ENCODE measurements around the gene STARD5. TPM values are rescaled to one million over a fixed set of nuclear protein-coding genes. Genes with fewer than 3 reads are reported as not detected.

STARD5 gene
- total RNA-seq, 4 donors from 2014 or later = 2.7 to 8.0 (median 5.0) TPM

DNA sequence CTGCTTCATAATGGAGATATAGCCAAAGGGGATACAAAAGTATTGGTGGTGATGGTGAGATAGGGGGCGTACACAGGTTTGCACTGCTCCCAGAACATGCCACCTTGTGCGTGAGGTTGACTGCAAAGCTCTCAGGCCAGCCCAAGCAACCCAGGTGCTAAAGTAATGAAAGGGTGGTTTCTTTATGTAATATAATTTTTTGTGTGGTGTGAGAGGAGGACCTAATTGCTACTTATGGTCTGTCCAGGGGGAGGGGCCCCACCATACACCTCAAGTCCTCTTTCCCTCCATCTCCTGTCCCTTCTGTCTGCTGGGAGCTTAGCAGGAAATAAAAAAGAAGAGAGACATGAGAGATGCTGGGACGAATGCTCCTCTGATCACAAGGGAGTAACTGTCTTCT, 53.8 kb downstream of the STARD5 start:
- TF ChIP-seq, protein P1, sequence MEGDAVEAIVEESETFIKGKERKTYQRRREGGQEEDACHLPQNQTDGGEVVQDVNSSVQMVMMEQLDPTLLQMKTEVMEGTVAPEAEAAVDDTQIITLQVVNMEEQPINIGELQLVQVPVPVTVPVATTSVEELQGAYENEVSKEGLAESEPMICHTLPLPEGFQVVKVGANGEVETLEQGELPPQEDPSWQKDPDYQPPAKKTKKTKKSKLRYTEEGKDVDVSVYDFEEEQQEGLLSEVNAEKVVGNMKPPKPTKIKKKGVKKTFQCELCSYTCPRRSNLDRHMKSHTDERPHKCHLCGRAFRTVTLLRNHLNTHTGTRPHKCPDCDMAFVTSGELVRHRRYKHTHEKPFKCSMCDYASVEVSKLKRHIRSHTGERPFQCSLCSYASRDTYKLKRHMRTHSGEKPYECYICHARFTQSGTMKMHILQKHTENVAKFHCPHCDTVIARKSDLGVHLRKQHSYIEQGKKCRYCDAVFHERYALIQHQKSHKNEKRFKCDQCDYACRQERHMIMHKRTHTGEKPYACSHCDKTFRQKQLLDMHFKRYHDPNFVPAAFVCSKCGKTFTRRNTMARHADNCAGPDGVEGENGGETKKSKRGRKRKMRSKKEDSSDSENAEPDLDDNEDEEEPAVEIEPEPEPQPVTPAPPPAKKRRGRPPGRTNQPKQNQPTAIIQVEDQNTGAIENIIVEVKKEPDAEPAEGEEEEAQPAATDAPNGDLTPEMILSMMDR (IDR thresholded peaks at IDR 0.05) = no peak
- ATAC-seq (ENCODE audit: low FRiP score) (no peak), DNase-seq (ENCODE audit: low spot score) (no peak)

DNA sequence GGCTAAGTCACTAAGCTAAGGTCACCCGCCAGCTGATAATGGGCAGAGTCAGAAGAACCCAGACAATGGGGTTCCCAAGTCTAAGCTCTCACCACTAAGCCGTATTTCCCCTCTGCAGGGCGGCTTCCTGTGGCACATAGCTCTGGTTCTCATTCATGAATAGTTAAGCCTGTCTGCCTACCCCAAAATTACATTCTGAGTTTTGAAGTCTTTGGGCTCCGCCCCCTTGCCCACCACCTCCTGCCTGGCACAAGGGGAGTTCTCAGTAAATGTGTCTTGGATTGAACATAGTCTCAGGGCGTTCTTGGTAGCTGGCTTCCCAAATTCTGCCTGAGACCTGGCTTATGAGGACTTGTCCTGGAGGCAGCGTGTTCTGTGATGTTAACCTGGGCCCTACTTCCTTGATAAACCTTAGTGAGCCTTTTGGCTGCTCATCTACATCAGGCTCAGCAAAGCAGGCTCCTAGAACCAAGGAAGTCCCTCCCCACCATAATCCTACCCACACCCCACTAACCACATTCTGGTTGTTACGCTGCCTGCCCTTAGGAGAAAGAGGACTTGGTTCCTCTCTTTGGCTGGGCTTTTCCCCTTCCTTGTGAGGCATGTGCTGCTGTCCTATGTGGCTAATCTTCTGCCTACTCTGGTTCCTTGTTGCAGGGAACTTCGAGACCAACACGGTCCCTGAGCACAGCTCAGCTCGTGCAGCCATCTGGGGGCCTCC, 54.9 kb downstream of the STARD5 start:
- ATAC-seq (ENCODE audit: low FRiP score) = no peak
- no peak for DNase-seq (ENCODE audit: low spot score)
- TF ChIP-seq, protein P1 (IDR thresholded peaks at IDR 0.05) = no peak

DNA sequence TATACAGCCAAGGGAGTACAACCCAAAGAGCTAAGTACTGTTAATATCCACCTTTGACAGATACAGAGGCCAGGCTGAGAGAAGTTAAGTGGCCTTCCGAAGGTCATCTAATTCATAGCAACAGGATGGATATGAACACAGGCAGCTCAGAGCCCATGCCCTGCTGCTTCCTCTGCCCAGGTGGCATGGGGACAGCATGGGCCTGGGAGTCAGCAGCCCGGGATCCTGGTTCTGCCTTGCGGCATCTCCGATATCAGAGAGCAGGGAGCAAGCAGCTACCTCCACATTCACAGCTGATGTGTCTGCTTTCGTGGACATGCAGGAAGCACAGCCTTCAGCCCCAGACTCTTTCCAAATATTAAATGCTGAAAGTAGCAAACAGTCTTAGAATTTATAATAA, 55.6 kb downstream of the STARD5 start:
- ATAC-seq (ENCODE audit: low FRiP score) (no peak), DNase-seq (ENCODE audit: low spot score) (no peak)
- TF ChIP-seq, protein P1 (IDR thresholded peaks at IDR 0.05) = no peak

DNA sequence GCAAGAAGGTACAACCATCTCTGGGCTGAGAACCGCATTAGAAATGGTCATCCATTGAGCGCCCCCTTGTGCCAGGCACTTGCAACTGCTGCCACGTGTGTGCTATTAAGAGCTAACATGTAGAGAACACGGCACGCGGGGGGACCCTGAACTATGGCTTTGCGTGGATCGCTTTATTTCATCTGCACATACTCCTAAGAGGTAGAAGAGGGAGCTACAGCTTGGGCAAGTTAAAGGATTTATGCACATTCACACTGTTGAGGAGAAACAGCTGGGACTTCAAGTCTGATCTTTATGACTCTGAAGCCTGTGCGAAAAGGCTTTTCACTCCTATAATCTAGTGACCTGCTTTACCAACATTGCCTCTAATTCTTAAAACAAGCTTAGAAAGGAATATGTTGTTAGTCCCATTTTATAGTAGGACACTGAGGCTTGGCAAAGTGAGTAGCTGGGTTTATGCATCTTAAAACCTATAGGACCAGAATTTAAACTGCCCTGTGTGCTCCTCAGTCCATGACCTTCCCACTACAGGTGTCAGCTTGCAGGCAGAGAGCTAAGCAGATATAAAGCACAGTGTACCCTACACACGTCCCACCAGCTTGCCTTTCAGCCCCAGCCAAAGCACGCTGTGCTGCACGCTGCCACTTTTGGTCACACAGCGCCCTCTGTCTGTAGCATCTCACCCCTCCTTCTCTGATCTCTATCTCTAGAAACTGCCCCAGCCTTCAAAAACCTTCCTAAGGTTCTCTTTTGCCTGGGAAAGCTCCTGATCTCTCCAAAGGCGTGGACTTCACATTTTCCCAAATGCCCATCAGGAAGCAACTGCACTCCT, 57.8 kb downstream of the STARD5 start:
- TF ChIP-seq, protein P1 (IDR thresholded peaks at IDR 0.05) = peak in 2 of 3 donors; percentile 24 to 83
- peak; percentile 91 for ATAC-seq (ENCODE audit: low FRiP score)
- DNase-seq (ENCODE audit: low spot score) = peak; percentile 68

DNA sequence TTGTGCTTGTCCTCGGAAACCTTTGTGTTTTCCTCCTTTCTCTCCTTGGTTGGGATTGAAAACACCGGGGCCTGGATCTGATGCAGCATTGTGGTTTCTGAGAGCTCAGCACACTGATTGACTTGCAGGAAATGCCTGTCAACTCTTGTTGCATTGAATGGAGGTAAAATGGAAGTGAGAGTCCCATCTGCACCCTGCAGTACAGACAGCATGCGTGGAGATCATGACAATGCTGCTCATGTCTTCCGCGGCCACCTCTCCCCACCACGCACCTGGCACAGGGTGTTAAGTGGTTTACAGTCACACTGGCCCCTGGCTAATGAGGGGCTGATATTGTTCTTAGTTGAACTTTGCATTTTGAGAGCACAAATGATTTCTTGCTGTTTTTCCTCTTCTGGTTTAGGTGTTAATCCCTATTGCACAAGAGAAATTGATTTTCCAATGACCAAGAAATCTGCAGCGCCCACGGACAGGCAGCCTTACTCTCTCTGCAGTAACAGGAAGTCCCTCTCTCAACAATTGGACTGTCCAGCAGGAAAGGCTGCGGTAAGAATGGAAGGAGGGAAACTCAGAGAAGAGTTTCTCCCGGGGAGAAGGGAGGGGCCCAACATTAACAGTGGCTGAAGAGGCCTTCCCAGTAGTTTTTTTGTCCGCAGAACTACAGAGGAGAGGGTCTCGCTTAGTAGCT, 58.5 kb downstream of the STARD5 start:
- TF ChIP-seq, protein P1 (IDR thresholded peaks at IDR 0.05) = no peak
- DNase-seq (ENCODE audit: low spot score) (no peak), ATAC-seq (ENCODE audit: low FRiP score) (no peak)

DNA sequence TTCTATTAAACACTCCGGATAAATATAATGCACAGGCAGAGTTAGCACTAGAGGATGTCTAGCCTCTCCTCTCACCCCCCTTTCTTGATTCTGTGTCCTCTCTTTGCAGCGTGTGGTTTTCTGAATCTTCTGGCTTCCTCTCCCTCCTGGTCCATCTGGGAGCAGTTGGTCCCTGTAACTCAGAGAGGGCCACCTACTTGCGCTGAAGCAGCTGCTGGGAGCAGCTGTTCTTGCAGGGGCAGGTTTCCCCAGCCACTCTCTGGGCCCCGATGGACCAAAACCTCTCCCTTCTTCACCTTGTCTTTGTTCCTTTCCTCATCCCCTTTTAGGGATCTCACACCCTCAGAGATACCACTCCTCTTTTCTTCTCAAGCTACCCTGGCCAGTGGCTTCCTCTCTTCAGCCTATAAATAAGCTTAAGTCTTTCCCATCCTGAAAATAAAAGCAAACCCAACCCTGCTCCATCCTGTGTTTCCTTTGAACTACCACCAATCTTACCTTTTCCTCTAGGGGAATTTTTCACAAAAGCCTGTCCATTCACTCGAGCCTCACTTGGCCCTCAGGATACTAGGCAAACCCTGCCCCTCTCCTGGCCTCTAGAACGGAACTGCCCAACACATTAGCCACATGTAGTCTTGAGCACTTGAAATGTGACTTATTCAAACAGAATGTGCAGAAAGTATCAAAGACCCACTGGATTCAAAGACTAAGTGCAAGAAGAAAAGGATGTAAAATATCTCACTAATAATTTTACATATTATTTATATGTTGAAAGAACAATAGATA, 59.7 kb downstream of the STARD5 start:
- ATAC-seq (ENCODE audit: low FRiP score) = no peak
- DNase-seq (ENCODE audit: low spot score) = no peak
- TF ChIP-seq, protein P1 (IDR thresholded peaks at IDR 0.05) = no peak

Measured in omental fat pad (tissue), 4 donors.